GM12878 (cell line): Measurements from ENCODE around the gene ZNF836. TPM values are rescaled to one million over a fixed set of nuclear protein-coding genes. Genes with fewer than 3 reads are reported as not detected.
A peak's percentile ranks its signal among the peaks of the same experiment; 100 is the strongest.

Experiments used
- ATAC-seq: fragments of 200-7000 bp; cut with Tn5 transposase; 3 replicates; pipeline ENCODE4 v1.9.1; 2020; ENCODE audit warnings: mild to moderate bottlenecking, moderate library complexity
- Bru-seq: library from RNA; stranded (reverse); fragments of 400-500 nt; gene quantifications from one replicate; lab custom pipeline; 2021; lab: Mats Ljungman, UMichigan
- BruChase-seq, 2 experiments: library from RNA; stranded (reverse); fragments of 400-500 nt; gene quantifications; one replicate each; lab custom pipeline; 2021; lab: Mats Ljungman, UMichigan
- BruUV-seq: library from RNA; stranded (reverse); fragments of 400-500 nt; replicated peaks from 2 replicates; lab custom pipeline; 2021; lab: Mats Ljungman, UMichigan
- CTCF ChIA-PET: fragments of 300-600 bp; sonication (Branson Sonifier 250); formaldehyde crosslinking; extraction: SDS; loops from one replicate; lab custom pipeline; 2021; ENCODE audit warnings: inconsistent platforms; lab: Yijun Ruan, JAX
- POLR2A ChIA-PET: fragments of 350-600 bp; formaldehyde crosslinking; extraction: SDS; loops from one replicate; lab custom pipeline; 2021; ENCODE audit warnings: inconsistent platforms; lab: Charles Lee
- RAD21 ChIA-PET: fragments of 300-600 bp; sonication (Branson Sonifier 250); formaldehyde crosslinking; loops from one replicate; lab custom pipeline; 2023; ENCODE audit warnings: antibody characterized with exemption; ENCODE audit not compliant: unreplicated experiment; lab: Charles Lee
- SMC1A ChIA-PET: fragments of 300-600 bp; sonication (Branson Sonifier 250); formaldehyde crosslinking; loops from one replicate; lab custom pipeline; 2023; ENCODE audit not compliant: unreplicated experiment, uncharacterized antibody; lab: Charles Lee
- DNase-seq: peaks from one replicate; pipeline ENCODE4 v3.0.0-alpha.2; 2011; ENCODE audit warnings: low read depth, low spot score
- FAIRE-seq: peaks from 3 replicates; lab custom pipeline; 2011; peaks lifted over from hg19 to GRCh38; lab: Jason Lieb, UNC
- H2AFZ ChIP-seq: 2 replicates; pipeline ENCODE4 v1.6.0; 2011; ENCODE audit warnings: low read depth, low read length, control low read depth; ENCODE audit not compliant: control insufficient read depth
- H3K27ac ChIP-seq: 2 replicates; pipeline ENCODE4 v1.5.1; 2011; ENCODE audit warnings: control low read depth; ENCODE audit not compliant: control insufficient read depth, insufficient read depth
- H3K27me3 ChIP-seq, 2 experiments: replicated peaks in 1 of 2; 2 replicates each; pipeline versions ENCODE4 v1.6.0 to v1.6.1; 2011; ENCODE audit warnings: low read length in 1 of 2; ENCODE audit not compliant: control insufficient read depth in 2 of 2, insufficient read depth in 2 of 2
- H3K36me3 ChIP-seq, 2 experiments: 2 replicates each; pipeline ENCODE4 v1.5.1; 2011; ENCODE audit warnings: low read length in 1 of 2; ENCODE audit not compliant: control insufficient read depth in 2 of 2, insufficient read depth in 2 of 2
- H3K4me1 ChIP-seq: 2 replicates; pipeline ENCODE4 v1.6.1; 2011; ENCODE audit warnings: mild to moderate bottlenecking, low read length, moderate library complexity, mixed read lengths; ENCODE audit not compliant: control insufficient read depth, insufficient read depth
- H3K4me2 ChIP-seq: 2 replicates; pipeline ENCODE4 v1.6.0; 2011; ENCODE audit warnings: control low read depth; ENCODE audit not compliant: control insufficient read depth, insufficient read depth
- H3K4me3 ChIP-seq: fragments of 200-600 bp; sonication (generic); 2 replicates; pipeline ENCODE4 v1.5.1; 2016
- H3K79me2 ChIP-seq: 2 replicates; pipeline ENCODE4 v1.6.0; 2011; ENCODE audit warnings: low read length; ENCODE audit not compliant: control insufficient read depth, insufficient read depth
- H3K9ac ChIP-seq: 2 replicates; pipeline ENCODE4 v1.8.0; 2011; ENCODE audit warnings: low read length, control low read depth, mixed read lengths; ENCODE audit not compliant: control insufficient read depth, insufficient read depth
- H3K9me3 ChIP-seq: replicated peaks from 3 replicates; pipeline ENCODE4 v1.5.1; 2011; ENCODE audit warnings: mild to moderate bottlenecking, low read length; ENCODE audit not compliant: control insufficient read depth, insufficient read depth
- H4K20me1 ChIP-seq: 2 replicates; pipeline ENCODE4 v1.6.0; 2011; ENCODE audit not compliant: control insufficient read depth, insufficient read depth
- CHD2 ChIP-seq: IDR thresholded peaks from 2 replicates; pipeline ENCODE4 v1.6.1; 2011; ENCODE audit warnings: low read depth, low read length, improper control_type of control experiment, borderline replicate concordance
- GABPA ChIP-seq: IDR thresholded peaks from 2 replicates; pipeline ENCODE4 v1.6.1; 2014; ENCODE audit warnings: antibody characterized with exemption, low read depth, mild to moderate bottlenecking, inconsistent platforms
- MTA2 ChIP-seq: fragments of 450-650 bp; IDR thresholded peaks from 2 replicates; pipeline ENCODE4 v1.6.1; 2016; ENCODE audit warnings: low read depth, mild to moderate bottlenecking, moderate library complexity
- NBN ChIP-seq: fragments of 450-650 bp; IDR thresholded peaks from 2 replicates; pipeline ENCODE4 v1.6.1; 2016
- NR2C1 ChIP-seq: fragments of 450-650 bp; IDR thresholded peaks from 2 replicates; pipeline ENCODE4 v1.6.1; 2017; ENCODE audit warnings: antibody characterized with exemption, mild to moderate bottlenecking, moderate library complexity
- PML ChIP-seq: IDR thresholded peaks from 2 replicates; pipeline ENCODE4 v1.6.1; 2012; ENCODE audit warnings: low read length, inconsistent platforms
- POLR2A ChIP-seq: IDR thresholded peaks from 2 replicates; pipeline ENCODE4 v1.6.1; 2011; ENCODE audit warnings: low read depth, mild to moderate bottlenecking, low read length
- POLR2AphosphoS2 ChIP-seq: IDR thresholded peaks from 2 replicates; pipeline ENCODE4 v1.6.1; 2011; ENCODE audit warnings: low read depth, mild to moderate bottlenecking, low read length, improper control_type of control experiment, moderate library complexity
- POLR2AphosphoS5 ChIP-seq: IDR thresholded peaks from 2 replicates; pipeline ENCODE4 v1.6.1; 2011; ENCODE audit warnings: mild to moderate bottlenecking, low read length, inconsistent platforms
- RELA ChIP-seq: fragments of 450-650 bp; IDR thresholded peaks from 2 replicates; pipeline ENCODE4 v1.8.0; 2014; ENCODE audit warnings: borderline replicate concordance; ENCODE audit not compliant: partially characterized antibody
- RUNX3 ChIP-seq: IDR thresholded peaks from 2 replicates; pipeline ENCODE4 v1.6.1; 2012; ENCODE audit warnings: low read length, inconsistent platforms
- SMAD1 ChIP-seq: fragments of 450-650 bp; IDR thresholded peaks from 2 replicates; pipeline ENCODE4 v1.6.1; 2018; ENCODE audit warnings: mild to moderate bottlenecking, low read depth; ENCODE audit not compliant: partially characterized antibody
- SRF ChIP-seq, 2 experiments: IDR thresholded peaks; 2 replicates each; pipeline ENCODE4 v1.6.1; 2011; ENCODE audit warnings: low read depth in 2 of 2, low read length in 2 of 2, mild to moderate bottlenecking in 1 of 2, moderate library complexity in 1 of 2
- ZBTB40 ChIP-seq: fragments of 450-650 bp; IDR thresholded peaks from 2 replicates; pipeline ENCODE4 v1.6.1; 2016; ENCODE audit warnings: mild to moderate bottlenecking, moderate library complexity, borderline replicate concordance
- ZNF384 ChIP-seq: IDR thresholded peaks from 2 replicates; pipeline ENCODE4 v1.6.1; 2012; ENCODE audit warnings: low read depth, mild to moderate bottlenecking, low read length, improper control_type of control experiment, borderline replicate concordance
- WGBS: methylation state at CpG from one replicate; pipeline ENCODE4 v1.1.6; 2016; ENCODE audit warnings: low lambda C conversion rate; ENCODE audit not compliant: insufficient replicate concordance, insufficient coverage; ENCODE audit errors: missing lambda C conversion rate; 5-methylcytosine and 5-hydroxymethylcytosine counted together
- in situ Hi-C: fragments of 300-500 bp; cut with MboI; formaldehyde crosslinking; loops from 9 replicates; pipeline ENCODE4 v1.14.3; 2018; ENCODE audit warnings: mixed read lengths
- intact Hi-C: fragments of 100-400 bp; cut with micrococcal nuclease; formaldehyde crosslinking; loops from one replicate; pipeline ENCODE4 v1.14.2; 2022; ENCODE audit not compliant: unreplicated experiment
- long read RNA-seq, 2 experiments: library from polyadenylated mRNA; unstranded; transcript quantifications; one replicate each; pipeline ENCODE4 v2.0.0, GENCODE V29; 2019 to 2020
- polyA minus RNA-seq, 3 experiments: library from RNA; depleted of rRNA, polyadenylated mRNA; stranded (reverse); fragments of >200 nt; gene quantifications; 2 replicates each; pipeline ENCODE4 v1.2.3, GENCODE V29; 2011
- polyA plus RNA-seq, 11 experiments: library from polyadenylated mRNA; depleted of rRNA in 4 of 11; unstranded in 6 of 11; stranded (reverse) in 5 of 11; fragments of >200 nt; fragmentation: Nextera tagmentation in 4 of 11; fragmentation: Illumina TruSeq in 1 of 11; extraction: Ambion mirVana in 4 of 11; extraction: Trizol in 1 of 11; gene quantifications; 1 replicate in 1 of 11; 2 replicates in 10 of 11; pipeline versions ENCODE4 v1.2.1 to v1.2.3, GENCODE V29; 2011 to 2016; ENCODE audit warnings: inconsistent platforms in 2 of 11, missing spikeins in 2 of 11, low read depth in 1 of 11
- total RNA-seq, 4 experiments: library from RNA; depleted of rRNA in 3 of 4; stranded (reverse); fragments of >200 nt in 3 of 4; fragmentation: Illumina TruSeq in 1 of 4; extraction: Trizol in 1 of 4; gene quantifications; 2 replicates each; pipeline versions ENCODE4 v1.2.1 to v1.2.3, GENCODE V29; 2013 to 2021

The ZNF836 gene
- 26.4 and 31.2 TPM in 2 replicates for total RNA-seq (2013; cell fraction: nucleolus; rRNA removed)
- total RNA-seq (2014; rRNA removed) (5.3 and 7.8 TPM in 2 replicates), total RNA-seq (2014; rRNA removed; fragmentation: Illumina TruSeq; extraction: Trizol) (6.7 and 8.3 TPM in 2 replicates), total RNA-seq (2021) (9.1 and 9.9 TPM in 2 replicates), polyA plus RNA-seq (2011; rRNA removed) (5.0 and 6.2 TPM in 2 replicates), polyA plus RNA-seq (2014; fragmentation: Illumina TruSeq; extraction: Trizol) (8.2 and 9.3 TPM in 2 replicates), polyA plus RNA-seq (2014; fragmentation: Nextera tagmentation; extraction: Ambion mirVana) (1 to 10 TPM; 5.8 to 9.2 TPM), polyA plus RNA-seq (2014; rRNA removed) (4.5 and 6.6 TPM in 2 replicates), polyA plus RNA-seq (2016; fragmentation: Nextera tagmentation; extraction: Ambion mirVana) (1 to 10 TPM; 4.8 to 6.6 TPM), polyA minus RNA-seq (2011; rRNA and poly(A)+ RNA removed) (6.8 and 8.3 TPM in 2 replicates), Bru-seq, nascent RNA (percentile 68 among the genes with signal in this experiment), BruChase-seq, experiment 1, labeled RNA remaining after a 6-hour chase (percentile 64 among the genes with signal in this experiment), BruChase-seq, experiment 2, labeled RNA remaining after a 2-hour chase (percentile 75 among the genes with signal in this experiment)
- polyA plus RNA-seq (2011; ENCODE audit: low read depth), result 5.1 TPM
- 4.2 and 4.4 TPM in 2 replicates for polyA plus RNA-seq (2011; cell fraction: cytosol; rRNA removed)
- polyA plus RNA-seq (2011; cell fraction: nucleus; rRNA removed), result 16.3 and 16.6 TPM in 2 replicates
- 9.0 and 10.6 TPM in 2 replicates for polyA plus RNA-seq (2012)
- polyA minus RNA-seq (2011; cell fraction: cytosol; rRNA and poly(A)+ RNA removed), result 2.7 and 3.1 TPM in 2 replicates
- polyA minus RNA-seq (2011; cell fraction: nucleus; rRNA and poly(A)+ RNA removed), result 5.6 and 7.9 TPM in 2 replicates
- long read RNA-seq, experiment 1, partial matches to known transcripts, result 0 of 2 reads
- long read RNA-seq, experiment 1, other reads (novel, unspliced or antisense), result 1 of 2 reads
- long read RNA-seq, experiment 2, transcript ZNF836-203 (4 exons, 808 nt), result major isoform, 8 of 11 reads
- long read RNA-seq, experiment 2, partial matches to known transcripts, result 0 of 11 reads
- long read RNA-seq, experiment 2, other reads (novel, unspliced or antisense), result 3 of 11 reads

GRCh38 chr19:52171321-52172169 lies at the start of gene ZNF836:
Gene ZNF836 (minus strand): TSS chr19:52171621. CDS start chr19:52168072, 3,549 bp downstream.
- CTCF ChIA-PET, result interaction anchor here (1.9 to 2.1 kb wide), 2 partner anchors 18 to 66 kb away, joined by 8 read pairs; partner anchors contain the start of gene PPP2R1A
- H3K4me1 ChIP-seq, result peaks cover 4% of the 10 kb centered on the region
- ATAC-seq, result peak; percentile 98
- WGBS, result 24% methylated on average over 25 of the region's 37 CpGs
- peak within 1 kb of the TSS; percentile 59 for H3K27ac ChIP-seq
- H3K9ac ChIP-seq, result peak within 1 kb of the TSS; percentile 81
- no peaks in the 10 kb centered on the region for H3K27me3 ChIP-seq
- H2AFZ ChIP-seq, result peak within 1 kb of the TSS; percentile 88
- no peaks in the 10 kb centered on the region for H3K36me3 ChIP-seq
- intact Hi-C loops, result no loop called here
- H3K79me2 ChIP-seq, result peaks cover 3% of the 10 kb centered on the region; the same call in 1 of the 2 replicates
- H3K9me3 ChIP-seq, result peaks cover 14% of the 10 kb centered on the region; the same call in 2 of the 3 replicates
- in situ Hi-C loops, result no loop called here
- DNase-seq, result peak; percentile 51
- POLR2A ChIA-PET, result interaction anchor here (0.5 to 2.6 kb wide), 3 partner anchors 18 to 166 kb away, joined by 3 to 10 read pairs (median 3); partner anchors contain the start of gene PPP2R1A
- RAD21 ChIA-PET, result interaction anchor here (0.7 to 1.7 kb wide), 2 partner anchors 18 to 32 kb away, joined by 4 to 7 read pairs; partner anchors contain the start of gene PPP2R1A
- SMC1A ChIA-PET, result interaction anchor here (0.5 to 1.5 kb wide), 6 partner anchors 13 to 531 kb away, joined by 3 to 4 read pairs (median 4); partner anchors contain the start of genes PPP2R1A and ZNF616
- peak within 1 kb of the TSS; percentile 93 for H3K4me2 ChIP-seq
- peak within 1 kb of the TSS; percentile 92 for H3K4me3 ChIP-seq
- BruUV-seq, result no TSS peak
- no peaks in the 10 kb centered on the region for H4K20me1 ChIP-seq
- FAIRE-seq, result peak; percentile 72
- TF ChIP-seq ZBTB40 (peak; percentile 79), GABPA (peak; percentile 80), NR2C1 (peak; percentile 87), POLR2A (peak; percentile 78), NBN (peak; percentile 37; the same call in 1 of the 2 replicates), POLR2AphosphoS2 (0 out of 2 replicates have a peak, but pooled peaks have one; percentile 43), RUNX3 (0 out of 2 replicates have a peak, but pooled peaks have one; percentile 23), PML (peak; percentile 37; the same call in 1 of the 2 replicates), ZNF384 (no peak), CHD2 (no peak), SMAD1 (peak; percentile 21), SRF (IDR thresholded peaks at IDR 0.05; ENCODE audit: low read depth in 2 of 2, low read length in 2 of 2) (0 out of 4 replicates have a peak, but pooled peaks of 1 of the 2 experiments have one; percentile 4), MTA2 (peak; percentile 46), POLR2AphosphoS5 (peak; percentile 59; the same call in 1 of the 2 replicates), RELA (no peak)
